HEK293 (cell line): Measurements from ENCODE around the gene KMT2D.

Experiments
- CTCF ChIP-seq: fragments of 450-650 bp; formaldehyde crosslinking; IDR thresholded peaks from 2 replicates; pipeline ENCODE4 v1.5.1; 2016; ENCODE audit warnings: missing biosample characterization, missing genetic modification characterization
- KLF1 ChIP-seq: fragments of 450-650 bp; formaldehyde crosslinking; IDR thresholded peaks from 2 replicates; pipeline ENCODE4 v1.5.1; 2016; ENCODE audit warnings: missing biosample characterization, missing genetic modification characterization
- KLF9 ChIP-seq: fragments of 450-650 bp; formaldehyde crosslinking; IDR thresholded peaks from 2 replicates; pipeline ENCODE4 v1.5.1; 2016; ENCODE audit warnings: missing biosample characterization, missing genetic modification characterization, low read depth
- PRDM4 ChIP-seq: fragments of 450-650 bp; formaldehyde crosslinking; IDR thresholded peaks from 2 replicates; pipeline ENCODE4 v1.5.1; 2017; ENCODE audit warnings: missing biosample characterization, missing genetic modification characterization
- TCF7L2 ChIP-seq: IDR thresholded peaks from 2 replicates; pipeline ENCODE4 v1.6.1; 2011; ENCODE audit warnings: low read depth, mild to moderate bottlenecking, inconsistent platforms, low read length, moderate library complexity, borderline replicate concordance
- ZBTB1 ChIP-seq: fragments of 450-650 bp; formaldehyde crosslinking; IDR thresholded peaks from 2 replicates; pipeline ENCODE4 v1.5.1; 2016; ENCODE audit warnings: missing biosample characterization, missing genetic modification characterization
- ZNF10 ChIP-seq: fragments of 450-650 bp; formaldehyde crosslinking; IDR thresholded peaks from 2 replicates; pipeline ENCODE4 v1.5.1; 2017; ENCODE audit warnings: missing biosample characterization, missing genetic modification characterization
- ZNF121 ChIP-seq: fragments of 450-650 bp; formaldehyde crosslinking; IDR thresholded peaks from 2 replicates; pipeline ENCODE4 v1.5.1; 2016; ENCODE audit warnings: missing biosample characterization, missing genetic modification characterization
- ZNF146 ChIP-seq: fragments of 450-650 bp; formaldehyde crosslinking; IDR thresholded peaks from 2 replicates; pipeline ENCODE4 v1.5.1; 2016; ENCODE audit warnings: missing biosample characterization, missing genetic modification characterization
- ZNF18 ChIP-seq: fragments of 450-650 bp; formaldehyde crosslinking; IDR thresholded peaks from 2 replicates; pipeline ENCODE4 v1.5.1; 2016; ENCODE audit warnings: missing biosample characterization, missing genetic modification characterization
- ZNF221 ChIP-seq: fragments of 450-650 bp; formaldehyde crosslinking; IDR thresholded peaks from 2 replicates; pipeline ENCODE4 v1.5.1; 2017; ENCODE audit warnings: missing biosample characterization, missing genetic modification characterization, borderline replicate concordance
- ZNF521 ChIP-seq: fragments of 450-650 bp; formaldehyde crosslinking; IDR thresholded peaks from 2 replicates; pipeline ENCODE4 v1.5.1; 2017; ENCODE audit warnings: missing biosample characterization, mild to moderate bottlenecking, missing genetic modification characterization

GRCh38 chr12:49019443-49020324 lies 40.9 kb downstream of the KMT2D start:
- TF ChIP-seq ZNF10 (tag by site-specific recombination) (no peak), CTCF (tag by site-specific recombination) (0 out of 2 replicates have a peak, but pooled peaks have one; percentile 12), ZBTB1 (no peak), PRDM4 (tag by site-specific recombination) (no peak), KLF1 (tag by site-specific recombination) (no peak), TCF7L2 (no peak), ZNF221 (no peak), KLF9 (tag by site-specific recombination) (no peak), ZNF521 (no peak), ZNF18 (no peak), ZNF121 (tag by site-specific recombination) (no peak), ZNF146 (tag by site-specific recombination) (no peak)
